T-helper 2 cell (primary cell): ENCODE measurements around the gene RIC3.

Experiments
- DNase-seq, 5 experiments: peaks; one replicate each; pipeline versions ENCODE4 v3.0.0 to v3.0.0-alpha.2; 2012 to 2022

Gene RIC3

GRCh38 chr11:8066036-8066910 lies 102.6 kb downstream of the RIC3 start:
- DNase-seq: no peak

GRCh38 chr11:8065031-8065430 lies 103.8 kb downstream of the RIC3 start:
- no peak for DNase-seq

GRCh38 chr11:8063324-8063723 lies 105.5 kb downstream of the RIC3 start:
- no peak for DNase-seq

GRCh38 chr11:8062781-8063257 lies 106.0 kb downstream of the RIC3 start:
- no peak for DNase-seq

GRCh38 chr11:8061555-8062428 lies 107.0 kb downstream of the RIC3 start:
- no peak for DNase-seq

GRCh38 chr11:8060801-8061554 lies 107.8 kb downstream of the RIC3 start:
- DNase-seq: no peak

- DNase-seq: no peak
Measured at GRCh38 chr11:8060146-8060719, 108.6 kb downstream of the RIC3 start.

GRCh38 chr11:8059571-8060011 lies 109.2 kb downstream of the RIC3 start:
- no peak for DNase-seq

GRCh38 chr11:8059030-8059429 lies 109.8 kb downstream of the RIC3 start:
- no peak for DNase-seq

- DNase-seq: no peak
Measured at GRCh38 chr11:8058216-8058615, 110.6 kb downstream of the RIC3 start.

GRCh38 chr11:8056810-8057463 lies 111.9 kb downstream of the RIC3 start:
- no peak for DNase-seq
